ENCODE results near the gene COL19A1. TPM values are rescaled to one million over a fixed set of nuclear protein-coding genes. Genes with fewer than 3 reads are reported as not detected.

Gene COL19A1
- total RNA-seq, result not detected in 2 replicates

GRCh38 chr6:69866351-69866769 is at the start of gene COL19A1:
COL19A1 (plus strand) TSS chr6:69866556; CDS start chr6:69879568, 13,012 bp downstream.

Other genes starting within 250 kb of the COL19A1 start
- gene LMBRD1, start 69.5 kb upstream of the COL19A1 start, total RNA-seq, result 12.6 TPM in 2 replicates